Endothelial cell of umbilical vein (primary cell): ENCODE results near the gene SLFN13.

Experiments
- MYC ChIP-seq: IDR thresholded peaks from one replicate; pipeline ENCODE4 v1.6.1; 2011; ENCODE audit warnings: mild to moderate bottlenecking, low read depth, low read length
- POLR2AphosphoS5 ChIP-seq: IDR thresholded peaks from 2 replicates; pipeline ENCODE4 v1.6.1; 2012; ENCODE audit warnings: low read depth, mild to moderate bottlenecking, control low read depth, low read length, moderate library complexity; ENCODE audit not compliant: insufficient read depth

GRCh38 chr17:35476283-35476820 is 27.8 kb upstream of the SLFN13 start:
- TF ChIP-seq POLR2AphosphoS5 (no peak), MYC (no peak)
